CD4-positive, alpha-beta T cell (primary cell): Measurements from ENCODE around the gene SENP7. TPM values are rescaled to one million over a fixed set of nuclear protein-coding genes. Genes with fewer than 3 reads are reported as not detected.

Source experiments
- ATAC-seq: fragments of 200-7000 bp; cut with Tn5 transposase; one replicate; pipeline ENCODE4 v1.10.0; 2022; ENCODE audit warnings: mild to moderate bottlenecking; ENCODE audit not compliant: poor library complexity
- CTCF ChIA-PET: fragments of 350-600 bp; sonication (Branson Sonifier 250); formaldehyde crosslinking; loops from one replicate; lab custom pipeline; 2021; ENCODE audit warnings: antibody characterized with exemption, inconsistent platforms; lab: Charles Lee
- POLR2A ChIA-PET: fragments of 350-600 bp; sonication (Branson Sonifier 250); formaldehyde crosslinking; loops from one replicate; lab custom pipeline; 2021; ENCODE audit warnings: antibody characterized with exemption, inconsistent platforms; lab: Charles Lee
- DNase-seq, 14 experiments: peaks; one replicate each; pipeline ENCODE4 v3.0.0-alpha.2; 2013 to 2020; ENCODE audit warnings: mixed read lengths in 2 of 14
- H3K27ac ChIP-seq, 2 donors: one replicate each; pipeline versions ENCODE4 v1.5.1 to v1.7.0; 2013; ENCODE audit warnings: low read length in 2 of 2, low read depth in 1 of 2, mild to moderate bottlenecking in 1 of 2
- H3K27me3 ChIP-seq, 2 experiments: 1 replicate in 1 of 2; 2 replicates in 1 of 2; pipeline versions ENCODE4 v1.6.1 to v1.7.0; 2013; ENCODE audit warnings: low read length in 2 of 2, control low read depth in 1 of 2, mild to moderate bottlenecking in 1 of 2, moderate library complexity in 1 of 2; ENCODE audit not compliant: insufficient read depth in 2 of 2, control insufficient read depth in 1 of 2
- H3K36me3 ChIP-seq: one replicate; pipeline ENCODE4 v1.6.1; 2013; ENCODE audit warnings: low read length, control low read depth; ENCODE audit not compliant: insufficient read depth
- H3K4me1 ChIP-seq: one replicate; pipeline ENCODE4 v1.6.1; 2013; ENCODE audit warnings: low read length, control low read depth; ENCODE audit not compliant: insufficient read depth
- H3K4me3 ChIP-seq: one replicate; pipeline ENCODE4 v1.5.1; 2013; ENCODE audit warnings: mild to moderate bottlenecking, low read length, moderate library complexity
- H3K9me3 ChIP-seq, 2 experiments: 1 replicate in 1 of 2; 2 replicates in 1 of 2; pipeline versions ENCODE4 v1.6.1 to v1.7.0; 2013; ENCODE audit warnings: low read length in 2 of 2, mild to moderate bottlenecking in 2 of 2, control low read depth in 1 of 2, moderate library complexity in 1 of 2; ENCODE audit not compliant: control insufficient read depth in 1 of 2, insufficient read depth in 1 of 2
- H3K27ac Mint-ChIP-seq: one replicate; pipeline ENCODE4 v1.8.0; 2020; ENCODE audit warnings: mixed read lengths
- H3K27me3 Mint-ChIP-seq: one replicate; pipeline ENCODE4 v1.8.0; 2021; ENCODE audit warnings: mixed read lengths
- H3K36me3 Mint-ChIP-seq: one replicate; pipeline ENCODE4 v1.8.0; 2021; ENCODE audit warnings: low read depth, mixed read lengths
- H3K4me1 Mint-ChIP-seq: one replicate; pipeline ENCODE4 v1.8.0; 2021; ENCODE audit warnings: low read depth, mixed read lengths
- H3K4me3 Mint-ChIP-seq: one replicate; pipeline ENCODE4 v1.8.0; 2020; ENCODE audit warnings: mild to moderate bottlenecking, mixed read lengths
- H3K9me3 Mint-ChIP-seq: one replicate; pipeline ENCODE4 v1.8.0; 2020; ENCODE audit warnings: mixed read lengths
- CTCF ChIP-seq: fragments of 200-600 bp; IDR thresholded peaks from one replicate; pipeline ENCODE4 v1.8.0; 2022; ENCODE audit warnings: antibody characterized with exemption, mild to moderate bottlenecking
- intact Hi-C, 2 experiments: fragments of 100-400 bp; cut with DNase I in 1 of 2; cut with micrococcal nuclease in 1 of 2; formaldehyde crosslinking; loops; one replicate each; pipeline versions ENCODE4 v1.15.1 to v1.9.0; 2023 to 2025; cut with DNase I, micrococcal nuclease
- total RNA-seq, 174 experiments: library from RNA in 2 of 174; stranded (reverse) in 2 of 174; gene quantifications; one replicate each; pipeline ENCODE4 v1.2.3 and lab custom pipeline; 2021 to 2026

The SENP7 gene
- total RNA-seq, 2 experiments from 2014 or later, result 37.5 to 39.3 TPM

GRCh38 chr3:101379658-101380376 lies 133.2 kb downstream of the SENP7 start:
- H3K27ac Mint-ChIP-seq, result peak overlapping the region; percentile 39
- H3K4me1 Mint-ChIP-seq, result peaks cover 77% of the 10 kb centered on the region
- no peak for TF ChIP-seq CTCF
- peak in 3 of 14 experiments; percentile 28 to 63 (median 33) for DNase-seq
- H3K4me3 ChIP-seq, result no peak overlapping the region
- H3K27ac ChIP-seq, result peak overlapping the region in 1 of 2 donors; percentile 5
- no peaks in the 10 kb centered on the region for H3K9me3 ChIP-seq
- H3K4me1 ChIP-seq, result peaks cover 3% of the 10 kb centered on the region
- H3K27me3 ChIP-seq, result no peaks in the 10 kb centered on the region
- H3K27me3 Mint-ChIP-seq, result no peaks in the 10 kb centered on the region
- peak; percentile 74 for ATAC-seq
- intact Hi-C loops, result loop anchor here (5.0 to 10.0 kb wide), 5 partner anchors 142 to 1063 kb away; partner anchors contain the start of gene PCNP (in 1 of the 2)
- H3K4me3 Mint-ChIP-seq, result peak overlapping the region; percentile 8
- ChIA-PET POLR2A (no interaction called here), CTCF (no interaction called here)
- H3K36me3 ChIP-seq, result peaks cover 8% of the 10 kb centered on the region
- no peaks in the 10 kb centered on the region for H3K9me3 Mint-ChIP-seq
- peaks cover 22% of the 10 kb centered on the region for H3K36me3 Mint-ChIP-seq

- Histone ChIP-seq H3K4me3 (no peak overlapping the region), H3K9me3 (no peaks in the 10 kb centered on the region), H3K36me3 (no peaks in the 10 kb centered on the region), H3K4me1 (peaks cover 3% of the 10 kb centered on the region), H3K27me3 (no peaks in the 10 kb centered on the region), H3K27ac (no peak overlapping the region)
- ATAC-seq, result no peak
- ChIA-PET CTCF (no interaction called here), POLR2A (interaction anchor here (0.7 kb wide), 1 partner anchor 15 kb away, joined by 3 read pairs; no protein-coding TSS in a partner anchor)
- peaks cover 21% of the 10 kb centered on the region for H3K36me3 Mint-ChIP-seq
- peaks cover 90% of the 10 kb centered on the region for H3K4me1 Mint-ChIP-seq
- no peak for TF ChIP-seq CTCF
- no peak overlapping the region for H3K4me3 Mint-ChIP-seq
- H3K27ac Mint-ChIP-seq, result peak overlapping the region; percentile 39
- H3K27me3 Mint-ChIP-seq, result no peaks in the 10 kb centered on the region
- intact Hi-C loops, result loop anchor here in 1 of 2 experiments (10.0 kb wide), 1 partner anchor 633 kb away; no protein-coding TSS in a partner anchor
- no peak for DNase-seq
- no peaks in the 10 kb centered on the region for H3K9me3 Mint-ChIP-seq
Measured at GRCh38 chr3:101377796-101378195, 135.2 kb downstream of the SENP7 start.

- TF ChIP-seq CTCF, result no peak
- no peak overlapping the region for H3K27ac ChIP-seq
- Mint-ChIP-seq H3K27me3 (no peaks in the 10 kb centered on the region), H3K4me1 (peaks cover 85% of the 10 kb centered on the region), H3K36me3 (peaks cover 21% of the 10 kb centered on the region), H3K27ac (peak overlapping the region; percentile 39), H3K4me3 (no peak overlapping the region), H3K9me3 (no peaks in the 10 kb centered on the region)
- ChIA-PET POLR2A (interaction anchor here (0.7 kb wide), 1 partner anchor 14 kb away, joined by 3 read pairs; no protein-coding TSS in a partner anchor), CTCF (no interaction called here)
- intact Hi-C loops, result loop anchor here in 1 of 2 experiments (10.0 kb wide), 1 partner anchor 632 kb away; no protein-coding TSS in a partner anchor
- no peaks in the 10 kb centered on the region for H3K36me3 ChIP-seq
- H3K9me3 ChIP-seq, result no peaks in the 10 kb centered on the region
- no peaks in the 10 kb centered on the region for H3K27me3 ChIP-seq
- H3K4me1 ChIP-seq, result peaks cover 3% of the 10 kb centered on the region
- ATAC-seq (no peak), DNase-seq (no peak)
- no peak overlapping the region for H3K4me3 ChIP-seq
Measured at GRCh38 chr3:101377209-101377608, 135.8 kb downstream of the SENP7 start.
